AG10803 (cell line): ENCODE measurements around the gene NXNL1.
"Not testable (repeated sequence)": the region's sequence is repeated elsewhere in the genome, so short reads cannot be mapped to it uniquely, and the experiment has no call there.

Experiments
- DNase-seq: peaks from one replicate; pipeline ENCODE4 v3.0.0; 2010; ENCODE audit warnings: low read depth
- H3K4me3 ChIP-seq: 2 replicates; pipeline ENCODE4 v1.5.1; 2011; ENCODE audit warnings: mild to moderate bottlenecking, low read length, control low read depth
- TF ChIP-seq, protein P1 (sequence below): conservative IDR thresholded peaks from 2 replicates; pipeline ENCODE4 v1.5.1; 2011; ENCODE audit warnings: mild to moderate bottlenecking, low read length, control low read depth, inconsistent platforms

NXNL1 gene

DNA sequence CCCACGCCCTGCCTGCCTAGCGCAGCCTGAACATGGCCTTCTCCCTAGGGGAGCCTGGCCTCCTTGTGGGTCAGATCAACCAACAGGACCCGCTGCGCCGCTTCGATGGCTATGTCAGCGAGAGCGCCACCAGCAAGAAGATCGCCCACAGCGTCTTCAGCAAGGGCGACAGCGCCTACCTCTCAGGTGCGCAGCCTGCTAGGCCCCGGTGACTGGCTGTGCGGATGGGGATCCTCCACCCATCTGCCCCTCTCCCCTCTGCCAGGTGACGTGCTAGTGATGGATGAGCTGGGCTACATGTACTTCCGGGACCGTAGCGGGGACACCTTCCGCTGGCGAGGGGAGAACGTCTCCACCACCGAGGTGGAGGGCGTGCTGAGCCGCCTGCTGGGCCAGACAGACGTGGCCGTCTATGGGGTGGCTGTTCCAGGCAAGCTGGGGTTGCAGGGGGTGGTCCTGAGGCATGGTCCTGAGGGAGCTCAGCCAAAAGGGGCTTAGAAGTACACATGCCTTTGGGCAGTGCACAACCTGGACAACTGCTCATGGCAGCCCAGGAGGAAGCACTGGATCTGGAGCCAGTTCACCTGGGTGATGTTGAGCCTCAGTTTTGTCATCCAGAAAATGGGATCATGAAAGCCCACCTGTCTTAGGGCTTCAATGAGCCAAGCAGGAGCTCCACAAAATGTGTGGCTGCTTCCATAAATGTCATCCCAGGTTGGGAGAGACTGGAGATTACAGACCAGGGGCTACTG, 39.9 kb upstream of the NXNL1 start:
- H3K4me3 ChIP-seq, result no peak overlapping the region
- no peak for DNase-seq
- TF ChIP-seq, protein P1, sequence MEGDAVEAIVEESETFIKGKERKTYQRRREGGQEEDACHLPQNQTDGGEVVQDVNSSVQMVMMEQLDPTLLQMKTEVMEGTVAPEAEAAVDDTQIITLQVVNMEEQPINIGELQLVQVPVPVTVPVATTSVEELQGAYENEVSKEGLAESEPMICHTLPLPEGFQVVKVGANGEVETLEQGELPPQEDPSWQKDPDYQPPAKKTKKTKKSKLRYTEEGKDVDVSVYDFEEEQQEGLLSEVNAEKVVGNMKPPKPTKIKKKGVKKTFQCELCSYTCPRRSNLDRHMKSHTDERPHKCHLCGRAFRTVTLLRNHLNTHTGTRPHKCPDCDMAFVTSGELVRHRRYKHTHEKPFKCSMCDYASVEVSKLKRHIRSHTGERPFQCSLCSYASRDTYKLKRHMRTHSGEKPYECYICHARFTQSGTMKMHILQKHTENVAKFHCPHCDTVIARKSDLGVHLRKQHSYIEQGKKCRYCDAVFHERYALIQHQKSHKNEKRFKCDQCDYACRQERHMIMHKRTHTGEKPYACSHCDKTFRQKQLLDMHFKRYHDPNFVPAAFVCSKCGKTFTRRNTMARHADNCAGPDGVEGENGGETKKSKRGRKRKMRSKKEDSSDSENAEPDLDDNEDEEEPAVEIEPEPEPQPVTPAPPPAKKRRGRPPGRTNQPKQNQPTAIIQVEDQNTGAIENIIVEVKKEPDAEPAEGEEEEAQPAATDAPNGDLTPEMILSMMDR, result no peak

DNA sequence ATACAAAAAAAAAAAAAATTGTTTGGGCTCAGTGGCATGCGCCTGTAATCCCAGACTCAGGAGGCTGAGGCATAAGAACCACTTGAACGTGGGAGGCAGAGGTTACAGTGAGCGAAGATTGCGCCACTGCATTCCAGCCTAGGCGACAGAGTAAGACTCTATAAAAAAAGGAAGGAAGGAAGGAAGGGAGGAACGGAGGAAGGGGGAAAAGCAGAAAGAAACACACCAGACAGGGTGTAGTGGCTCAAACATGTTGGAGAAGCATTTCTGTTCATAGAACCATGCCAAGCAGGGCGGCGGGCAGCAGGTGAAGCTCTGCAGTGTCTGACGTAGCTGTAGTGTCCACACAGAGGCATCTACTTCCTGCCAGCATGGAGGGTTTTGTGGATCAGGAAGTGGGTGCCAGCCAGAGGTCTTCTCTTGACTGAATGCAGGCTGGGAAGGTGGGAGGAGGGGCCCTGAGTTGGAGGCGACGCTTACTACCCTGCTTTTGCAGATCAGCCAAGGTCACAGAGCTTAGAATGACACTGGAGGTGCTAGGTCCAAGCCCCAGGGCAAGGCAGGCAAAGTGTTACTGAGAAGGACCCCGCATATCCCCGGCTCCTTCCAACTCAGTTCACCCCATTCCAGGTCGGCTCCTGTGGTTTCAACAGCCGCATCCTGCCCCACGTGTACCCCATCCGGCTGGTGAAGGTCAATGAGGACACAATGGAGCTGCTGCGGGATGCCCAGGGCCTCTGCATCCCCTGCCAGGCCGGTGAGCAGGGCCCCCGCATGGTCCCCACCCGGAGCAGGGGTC, 39.1 kb upstream of the NXNL1 start:
- DNase-seq, result peak; percentile 75
- H3K4me3 ChIP-seq, result no peak overlapping the region
- TF ChIP-seq, protein P1, result no peak

DNA sequence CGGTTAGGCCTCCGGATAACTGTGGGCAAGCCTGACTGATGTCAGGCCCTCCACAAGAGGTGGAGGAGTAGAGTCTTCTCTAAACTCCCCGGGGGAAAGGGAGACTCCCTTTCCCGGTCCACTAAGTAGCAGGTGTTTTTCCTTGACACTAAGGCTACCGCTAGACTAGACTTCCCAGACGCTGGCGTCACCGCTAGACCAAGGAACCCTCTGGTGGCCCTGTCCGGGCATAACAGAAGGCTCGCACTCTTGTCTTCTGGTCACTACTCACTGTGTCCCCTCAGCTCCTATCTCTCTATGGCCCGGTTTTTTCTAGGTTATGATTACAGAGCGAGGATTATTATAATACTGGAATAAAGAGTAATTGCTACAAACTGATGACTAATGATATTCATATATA, 38.3 kb upstream of the NXNL1 start:
- not testable (repeated sequence) for H3K4me3 ChIP-seq, DNase-seq

DNA sequence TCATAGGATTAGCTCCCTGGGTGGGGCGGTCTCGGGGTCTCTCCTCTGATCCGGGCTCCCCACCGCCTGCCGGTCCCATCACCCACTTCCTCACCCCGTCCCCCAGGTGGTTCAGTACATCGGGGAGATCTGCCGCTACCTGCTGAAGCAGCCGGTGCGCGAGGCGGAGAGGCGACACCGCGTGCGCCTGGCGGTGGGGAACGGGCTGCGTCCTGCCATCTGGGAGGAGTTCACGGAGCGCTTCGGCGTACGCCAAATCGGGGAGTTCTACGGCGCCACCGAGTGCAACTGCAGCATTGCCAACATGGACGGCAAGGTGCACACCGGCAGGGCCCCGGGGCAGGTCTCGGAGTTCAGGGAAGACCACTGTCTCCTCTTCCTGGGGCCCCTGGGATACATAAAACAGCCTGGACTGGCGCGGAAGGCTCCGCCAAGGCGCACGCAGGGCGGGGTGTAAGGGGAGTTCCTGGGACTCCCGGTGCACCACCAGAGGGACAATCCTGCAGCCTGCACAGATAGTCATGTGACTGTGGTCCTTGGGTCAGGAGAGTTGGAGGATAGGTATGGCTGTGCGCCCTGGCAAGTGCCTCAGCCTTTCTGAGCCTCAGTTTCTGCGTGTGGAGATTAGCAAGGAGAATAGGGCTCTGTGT, 36.5 kb upstream of the NXNL1 start:
- DNase-seq, result no peak
- TF ChIP-seq, protein P1, result no peak
- no peak overlapping the region for H3K4me3 ChIP-seq

DNA sequence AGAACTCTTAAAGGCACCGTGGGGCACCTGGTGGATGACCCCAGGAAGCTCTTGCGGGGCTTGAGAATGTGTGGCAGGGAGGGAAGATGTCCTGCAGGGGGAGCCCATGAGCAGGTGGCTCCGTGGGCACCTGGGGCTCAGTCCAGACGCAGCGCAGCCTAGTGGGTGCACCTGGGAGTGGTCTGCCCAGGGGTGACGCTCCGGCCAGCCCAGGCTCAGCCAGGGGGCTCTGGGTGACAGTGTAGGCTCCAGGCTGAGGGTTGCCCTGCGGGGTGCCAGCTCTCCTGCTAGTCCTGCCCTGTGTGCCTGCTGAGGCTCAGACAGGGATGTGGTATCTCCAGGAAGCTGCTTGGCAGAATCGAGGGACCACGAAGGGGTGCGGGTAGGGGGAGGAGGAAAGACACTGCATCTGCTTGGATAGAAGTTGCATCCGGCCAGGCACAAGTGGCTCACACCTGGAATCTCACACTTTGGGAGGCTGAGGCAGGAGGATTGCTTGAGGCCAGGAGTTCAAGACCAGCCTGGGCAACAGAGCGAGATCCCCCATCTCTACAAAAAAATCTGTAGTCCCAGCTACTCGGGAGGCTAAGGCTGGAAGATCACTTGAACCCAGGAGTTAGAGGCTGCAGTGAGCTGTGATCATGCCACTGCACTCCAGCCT, 35.7 kb upstream of the NXNL1 start:
- peak; percentile 61 for DNase-seq
- H3K4me3 ChIP-seq, result no peak overlapping the region
- TF ChIP-seq, protein P1, result peak; percentile 87

DNA sequence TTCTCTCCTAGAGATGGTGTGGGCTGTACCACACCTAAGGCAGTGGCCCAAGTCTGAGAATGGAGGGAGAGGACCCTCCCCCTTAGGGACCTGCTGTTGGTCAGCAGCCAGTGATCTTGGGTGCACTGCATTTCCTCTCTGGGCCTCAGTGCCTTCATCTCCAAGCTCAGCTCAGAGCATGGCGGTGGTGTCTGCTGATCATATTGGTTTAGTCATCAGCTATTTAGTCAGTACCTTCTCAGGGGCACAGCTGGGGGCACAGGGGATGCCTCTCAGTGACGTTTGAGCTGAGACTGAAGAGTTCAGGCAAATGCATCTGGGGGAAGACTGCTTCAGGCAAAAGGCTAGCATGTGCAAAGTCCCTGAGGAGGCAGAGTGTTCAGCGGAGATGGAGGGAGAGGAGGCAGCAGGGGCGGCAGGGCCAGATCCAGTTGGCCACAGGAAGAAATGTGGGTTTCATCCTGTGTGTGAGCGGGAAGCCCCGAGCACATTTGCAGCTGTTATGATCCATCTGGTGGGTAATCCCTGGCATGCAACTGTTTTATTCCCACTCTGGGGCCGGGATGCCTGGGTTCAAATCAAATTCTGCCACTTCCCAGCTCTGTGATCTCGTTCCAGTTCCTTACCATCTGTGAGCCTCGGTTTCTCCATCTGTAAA, 35.0 kb upstream of the NXNL1 start:
- no peak for DNase-seq
- TF ChIP-seq, protein P1, result no peak
- H3K4me3 ChIP-seq, result no peak overlapping the region

DNA sequence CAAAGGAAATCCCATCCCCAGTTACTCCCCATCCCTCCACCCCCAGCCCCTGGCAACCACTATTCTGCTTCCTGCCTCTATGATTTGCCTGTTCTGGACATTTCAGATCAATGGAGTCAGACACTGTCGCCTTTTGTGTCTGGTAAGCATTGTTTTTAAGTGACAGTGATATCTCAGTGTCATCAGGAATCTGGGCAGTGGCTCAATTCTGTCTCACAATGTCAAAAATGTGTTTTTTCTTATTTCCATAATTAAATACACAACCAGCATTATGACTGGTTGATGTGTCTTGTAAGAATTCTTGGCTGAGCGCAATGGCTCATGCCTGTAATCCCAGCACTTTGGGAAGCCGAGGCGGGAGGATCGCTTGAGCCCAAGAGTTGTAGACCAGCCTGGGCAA, 30.6 kb upstream of the NXNL1 start:
- H3K4me3 ChIP-seq, result no peak overlapping the region
- DNase-seq, result peak; percentile 72
- TF ChIP-seq, protein P1, result no peak
